Stimulated activated CD4-positive, alpha-beta T cell treated with anti-CD3 and anti-CD28 coated beads, Interleukin-1b, Interleukin-23, amount 100 ng/mL, for 1 hour (primary cell): ENCODE measurements around the gene ANGPTL5.
"Not testable (repeated sequence)": the region's sequence is repeated elsewhere in the genome, so short reads cannot be mapped to it uniquely, and the experiment has no call there.

Experiments used
- DNase-seq, 2 donors: peaks; one replicate each; pipeline ENCODE4 v3.0.0-alpha.2; 2020; ENCODE audit warnings: low read depth in 2 of 2

Gene ANGPTL5

GRCh38 chr11:101889767-101890166 lies 26.6 kb downstream of the ANGPTL5 start:
- no peak for DNase-seq

GRCh38 chr11:101885631-101886030 lies 30.7 kb downstream of the ANGPTL5 start:
- DNase-seq: no peak

- no peak for DNase-seq
Measured at GRCh38 chr11:101881586-101881985, 34.7 kb downstream of the ANGPTL5 start.

- DNase-seq: no peak
Measured at GRCh38 chr11:101880222-101880621, 36.1 kb downstream of the ANGPTL5 start.

- DNase-seq: no peak
Measured at GRCh38 chr11:101872171-101872882, 44.0 kb downstream of the ANGPTL5 start.

- DNase-seq: no peak
Measured at GRCh38 chr11:101870510-101870909, 45.8 kb downstream of the ANGPTL5 start.

- no peak for DNase-seq
Measured at GRCh38 chr11:101867951-101868350, 48.4 kb downstream of the ANGPTL5 start.

- no peak for DNase-seq
Measured at GRCh38 chr11:101866619-101867491, 49.5 kb downstream of the ANGPTL5 start.

GRCh38 chr11:101864098-101864497 lies 52.2 kb downstream of the ANGPTL5 start:
- no peak for DNase-seq

GRCh38 chr11:101863361-101863760 lies 53.0 kb downstream of the ANGPTL5 start:
- no peak for DNase-seq

- no peak for DNase-seq
Measured at GRCh38 chr11:101862391-101863233, 53.7 kb downstream of the ANGPTL5 start.

GRCh38 chr11:101860696-101861427 lies 55.5 kb downstream of the ANGPTL5 start:
- no peak for DNase-seq

GRCh38 chr11:101852260-101852659 lies 64.1 kb downstream of the ANGPTL5 start:
- DNase-seq: not testable (repeated sequence)

GRCh38 chr11:101848262-101848661 lies 68.1 kb downstream of the ANGPTL5 start:
- DNase-seq: no peak

- no peak for DNase-seq
Measured at GRCh38 chr11:101844608-101845007, 71.7 kb downstream of the ANGPTL5 start.

- no peak for DNase-seq
Measured at GRCh38 chr11:101840704-101841103, 75.6 kb downstream of the ANGPTL5 start.
